ENCODE results near the gene TSGA10.
"Not testable (repeated sequence)": the region's sequence is repeated elsewhere in the genome, so short reads cannot be mapped to it uniquely, and the experiment has no call there.

Gene TSGA10

GRCh38 chr2:99154643-99155536 lies at the start of gene TSGA10, which contains the start of gene LIPT1:
TSS of gene TSGA10 (minus strand) at chr2:99154942. CDS start at chr2:99109439, 45,503 bp downstream.
TSS of gene LIPT1 (plus strand) at chr2:99154967. CDS start at chr2:99161958, 6,991 bp downstream.
- DNase-seq, result peak; percentile 92

DNA sequence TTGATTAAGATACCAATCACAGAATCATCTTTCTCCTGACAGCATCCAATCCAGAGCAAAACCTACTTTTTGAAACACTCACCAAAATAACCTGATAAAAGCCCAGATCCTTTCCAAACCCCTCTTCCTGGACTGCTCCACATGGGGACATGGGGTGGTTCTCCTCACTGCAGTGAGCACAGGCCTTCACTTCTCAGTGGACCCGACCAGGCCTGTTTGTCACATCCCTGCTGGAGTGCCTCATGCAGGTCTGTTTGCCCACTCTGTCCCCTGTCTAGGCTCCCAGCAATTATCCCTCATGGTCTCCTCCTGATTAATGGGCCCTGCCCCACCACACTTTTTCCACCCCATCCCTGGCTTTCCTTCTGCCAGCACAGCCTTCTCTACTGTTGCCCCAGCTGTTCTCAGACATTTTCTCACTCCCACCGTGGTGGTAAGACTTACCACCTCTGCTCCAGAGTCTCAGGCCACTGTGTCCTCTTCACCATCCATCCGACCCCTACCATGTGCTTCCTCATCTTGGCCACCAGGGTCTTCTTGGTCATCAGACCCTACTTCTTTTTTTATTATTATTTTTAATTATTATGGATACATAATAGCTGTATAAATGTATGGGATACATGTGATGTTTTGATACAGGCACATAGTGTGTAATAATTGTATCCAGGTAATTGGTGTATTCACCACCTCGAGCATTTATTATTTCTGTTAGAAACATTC lies 47.4 kb upstream of the TSGA10 start:
- no peak for DNase-seq

DNA sequence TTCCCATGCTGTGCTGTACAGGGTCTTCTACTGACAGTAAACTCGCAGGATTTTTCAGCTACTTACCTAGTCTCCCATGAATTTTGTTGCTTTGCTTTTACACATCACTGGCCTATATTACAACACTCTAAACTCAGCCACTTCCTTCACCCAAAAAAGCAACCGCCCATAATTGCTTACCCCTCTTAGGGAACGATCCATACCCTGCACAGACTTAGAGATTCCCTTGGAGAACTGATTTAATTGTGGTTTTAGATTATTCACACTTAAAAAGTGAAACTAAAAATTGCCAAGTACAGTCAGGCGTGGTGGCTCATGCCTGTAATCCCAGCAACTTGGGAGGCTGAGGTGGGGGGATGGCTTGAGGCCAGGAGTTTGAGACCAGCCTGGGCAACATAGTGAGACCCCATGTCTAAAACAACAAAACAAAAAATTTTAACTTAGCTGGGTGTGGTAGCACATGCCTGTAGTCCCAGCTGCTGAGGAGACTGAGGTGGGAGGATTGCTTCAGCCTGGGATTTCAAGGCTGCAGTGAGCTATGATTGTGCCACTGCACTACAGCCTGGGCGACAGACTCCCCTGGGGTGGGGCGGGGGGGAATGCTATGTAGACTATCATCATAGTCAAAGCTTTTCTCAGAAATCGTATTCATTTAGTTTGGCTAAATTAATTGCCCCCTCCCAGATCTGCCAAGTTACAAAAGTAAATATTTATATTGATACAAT lies 45.5 kb upstream of the TSGA10 start:
- DNase-seq, result no peak

- no peak for DNase-seq
Observed at GRCh38 chr2:99198103-99198841, 43.5 kb upstream of the TSGA10 start.

DNA sequence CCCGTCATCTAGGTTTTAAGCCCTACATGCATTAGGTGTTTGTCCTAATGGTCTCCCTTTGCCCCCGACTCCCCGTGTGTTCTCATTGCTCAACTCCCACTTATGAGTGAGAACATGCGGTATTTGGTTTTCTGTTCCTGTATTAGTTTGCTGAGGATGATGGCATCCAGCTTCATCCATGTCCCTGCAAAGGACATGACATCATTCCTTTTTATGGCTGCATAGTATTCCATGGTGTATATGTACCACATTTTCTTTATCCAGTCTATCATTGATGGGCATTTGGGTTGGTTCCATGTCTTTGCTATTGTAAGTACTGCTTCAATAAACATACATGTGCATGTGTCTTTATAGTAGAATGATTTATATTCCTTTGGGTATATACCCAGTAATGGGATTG lies 37.6 kb upstream of the TSGA10 start:
- DNase-seq, result not testable (repeated sequence)

- DNase-seq, result no peak
Observed at GRCh38 chr2:99190548-99190947, 35.8 kb upstream of the TSGA10 start.

DNA sequence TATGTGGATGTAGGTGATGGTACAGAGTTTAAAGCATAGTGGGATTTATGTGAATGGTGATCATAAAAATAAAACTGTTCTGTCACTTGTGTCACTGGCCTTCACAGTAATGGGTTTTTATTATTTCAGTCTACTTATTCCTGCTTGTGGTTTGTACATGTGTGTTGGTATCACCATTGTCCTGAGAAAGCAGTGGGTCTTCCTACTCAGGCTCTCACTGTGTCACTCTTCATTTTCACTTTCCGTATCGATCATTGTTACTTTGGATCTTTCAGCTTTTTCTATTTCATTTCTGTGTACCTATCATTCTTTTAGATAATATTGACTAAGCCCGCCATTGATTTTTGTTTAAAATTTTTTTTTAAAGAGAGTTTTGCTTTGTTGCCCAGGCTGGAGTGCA lies 33.6 kb upstream of the TSGA10 start:
- no peak for DNase-seq

- DNase-seq, result no peak
Observed at GRCh38 chr2:99187011-99187410, 32.3 kb upstream of the TSGA10 start.

DNA sequence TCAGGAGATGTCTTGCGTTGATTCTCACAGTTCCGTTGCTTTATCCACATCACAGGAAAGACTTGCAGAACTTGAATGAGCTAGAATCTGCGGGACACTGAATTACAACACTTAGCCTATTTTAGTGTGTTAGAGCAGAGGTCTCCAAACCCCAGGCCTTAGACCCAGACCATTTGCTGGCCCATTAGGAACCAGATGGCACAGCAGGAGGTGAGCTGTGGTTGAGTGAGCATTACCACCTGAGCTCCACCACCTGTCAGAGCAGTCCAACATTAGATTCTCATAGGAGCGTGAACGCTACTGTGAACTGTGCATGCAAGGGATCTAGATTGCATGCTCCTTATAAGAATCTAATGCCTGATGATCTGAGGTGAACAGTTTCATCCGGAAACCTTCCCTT lies 30.1 kb upstream of the TSGA10 start:
- no peak for DNase-seq

- no peak for DNase-seq
Observed at GRCh38 chr2:99183025-99183424, 28.3 kb upstream of the TSGA10 start.

DNA sequence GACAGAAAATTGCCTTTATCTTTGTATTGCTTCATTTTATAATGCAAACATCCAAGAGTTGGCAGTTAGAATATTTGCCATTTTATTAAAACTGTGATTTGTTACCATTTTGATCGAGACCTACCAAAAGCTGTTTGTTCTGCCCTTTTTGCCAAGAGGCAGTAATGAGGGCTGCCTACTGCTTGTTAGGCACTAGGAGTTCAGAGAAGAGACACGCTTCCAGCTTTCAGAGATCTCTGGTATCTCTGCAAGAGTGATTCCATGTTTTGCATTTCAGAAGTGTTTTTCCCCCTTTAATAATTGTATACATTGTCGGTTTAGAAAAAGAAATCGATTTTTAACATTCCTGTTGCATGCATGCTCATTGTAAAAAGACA lies 26.9 kb upstream of the TSGA10 start:
- no peak for DNase-seq

GRCh38 chr2:99180755-99181623 lies 26.2 kb upstream of the TSGA10 start, which contains the start of the genes MITD1 and MRPL30:
TSS of gene MITD1 (minus strand) at chr2:99181058. CDS start at chr2:99180981, 77 bp downstream.
TSS of gene MRPL30 (plus strand) at chr2:99181184. CDS start at chr2:99186204, 5,020 bp downstream.
- peak; percentile 88 for DNase-seq

- DNase-seq, result no peak
Observed at GRCh38 chr2:99171377-99172140, 16.8 kb upstream of the TSGA10 start.

GRCh38 chr2:99169534-99169933 lies 14.8 kb upstream of the TSGA10 start:
- no peak for DNase-seq

GRCh38 chr2:99166218-99166617 lies 11.5 kb upstream of the TSGA10 start:
- no peak for DNase-seq

GRCh38 chr2:99159594-99159993 lies 4.9 kb upstream of the TSGA10 start:
- no peak for DNase-seq

GRCh38 chr2:99158599-99158998 lies 3.9 kb upstream of the TSGA10 start:
- DNase-seq, result no peak

- no peak for DNase-seq
Observed at GRCh38 chr2:99156891-99157290, 2.1 kb upstream of the TSGA10 start.

GRCh38 chr2:99153921-99154604 lies 679 bp downstream of the TSGA10 start:
- DNase-seq, result no peak
